Amygdala (tissue), 56 donors: ENCODE measurements around the gene SCMH1.

Experiments
- DNase-seq, 56 donors: peaks; one replicate each; lab custom pipeline; 2025; lab: John Stamatoyannopoulos, UW

SCMH1 gene

DNA sequence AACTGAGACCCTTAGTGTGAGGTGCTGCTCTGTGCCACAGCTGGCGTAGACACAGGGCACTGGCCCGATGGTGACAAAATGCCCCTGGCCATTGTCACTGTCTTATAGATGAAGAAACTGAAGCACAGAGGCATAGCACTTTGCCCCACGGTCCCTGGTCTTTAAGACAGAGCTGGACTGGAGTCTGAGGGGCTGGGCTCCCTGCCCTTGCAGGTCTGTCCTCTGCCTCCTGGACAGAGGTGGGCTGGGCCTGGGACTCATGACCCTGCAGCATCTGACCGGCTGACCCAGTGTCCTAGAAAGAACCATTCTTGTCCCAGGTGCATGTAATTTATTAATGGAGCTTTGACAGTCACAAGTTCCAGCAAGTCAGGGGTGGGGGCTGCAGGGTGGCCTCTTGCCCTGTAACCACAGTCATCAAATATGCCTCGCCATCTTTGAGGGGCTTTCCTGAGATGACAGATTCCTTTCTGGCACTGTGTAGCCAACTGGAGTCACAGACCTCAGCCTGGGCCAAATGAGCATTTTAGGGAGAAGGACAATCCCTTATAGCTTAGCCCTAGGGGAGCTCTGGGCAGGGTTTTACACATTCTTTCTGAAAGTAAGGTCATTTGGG, 226.7 kb downstream of the SCMH1 start:
- DNase-seq: no peak

DNA sequence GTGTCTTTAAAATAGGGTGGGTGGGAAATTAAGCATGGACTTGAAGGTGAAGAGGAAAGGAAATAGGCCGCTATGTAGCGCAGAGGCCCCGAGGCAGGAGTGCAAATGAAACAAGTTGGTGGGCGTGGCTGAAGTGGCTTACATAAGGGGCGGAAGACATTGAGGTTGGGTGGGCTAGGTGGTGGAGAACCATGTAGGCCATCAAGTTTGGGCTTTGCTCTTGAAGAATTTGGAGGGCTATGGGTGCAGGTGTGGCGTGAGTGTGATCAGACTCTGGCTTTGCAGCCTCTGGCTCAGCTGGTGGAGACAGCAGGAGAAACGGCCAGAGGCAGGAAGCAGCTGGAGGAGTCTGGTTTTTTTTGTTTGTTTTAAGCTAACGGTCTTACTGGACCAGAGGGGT, 227.2 kb downstream of the SCMH1 start:
- no peak for DNase-seq

DNA sequence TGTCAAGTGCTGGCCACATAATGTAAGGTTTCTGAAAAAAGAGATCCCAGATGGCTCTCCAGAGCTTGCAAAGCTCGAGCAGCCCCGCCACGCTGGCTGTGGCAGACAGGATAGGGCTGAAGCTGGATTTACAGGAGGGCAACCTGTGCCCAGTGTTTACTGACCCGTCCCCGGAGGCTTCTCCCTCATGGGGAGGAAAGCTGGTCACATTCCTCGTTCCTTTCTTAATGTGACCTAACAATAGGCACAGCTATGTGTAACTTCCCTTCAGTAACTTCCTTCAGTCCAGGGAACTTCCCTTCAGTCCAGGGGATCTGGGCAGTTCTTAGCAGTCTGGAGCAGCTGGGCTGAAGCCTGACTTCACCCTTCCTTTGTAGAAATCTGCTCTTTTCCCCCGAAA, 228.3 kb downstream of the SCMH1 start:
- DNase-seq: no peak

DNA sequence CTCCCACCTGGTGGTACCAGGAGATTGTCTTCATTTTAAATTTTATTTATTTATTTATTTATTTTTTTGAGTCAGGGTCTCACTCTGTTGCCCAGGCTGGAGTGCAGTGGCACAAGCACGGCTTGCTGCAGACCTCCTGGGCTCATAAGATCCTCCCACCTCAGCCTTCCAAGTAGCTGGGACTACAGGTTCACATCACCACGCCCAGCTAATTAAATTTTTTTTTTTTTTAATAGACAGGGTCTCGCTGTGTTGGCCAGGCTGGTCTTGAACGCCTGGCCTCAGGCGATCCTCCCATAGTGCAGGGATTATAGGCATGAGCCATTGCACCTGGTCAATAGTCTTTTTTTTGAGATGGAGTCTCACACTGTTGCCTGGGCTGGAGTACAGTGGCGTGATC, 229.1 kb downstream of the SCMH1 start:
- no peak for DNase-seq

DNA sequence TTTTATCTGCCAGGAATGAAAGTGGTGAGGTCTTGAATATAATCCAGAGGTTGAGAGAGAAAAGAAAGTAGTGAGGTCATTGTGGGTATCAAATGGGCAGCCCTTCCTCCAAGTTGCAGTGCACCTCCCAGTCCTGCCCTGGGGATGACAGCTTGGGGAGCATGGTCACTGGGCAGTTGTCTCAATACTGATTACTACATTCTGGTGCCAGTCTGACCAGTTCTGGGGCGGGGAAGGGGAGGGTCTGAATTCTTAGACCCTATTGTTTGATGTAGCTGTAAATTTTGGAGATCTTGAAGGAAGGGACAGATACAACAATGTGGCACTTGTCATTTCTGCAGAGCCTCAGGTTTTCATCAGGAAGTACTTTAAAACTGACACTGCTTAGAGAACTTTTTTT, 231.8 kb downstream of the SCMH1 start:
- DNase-seq: no peak

DNA sequence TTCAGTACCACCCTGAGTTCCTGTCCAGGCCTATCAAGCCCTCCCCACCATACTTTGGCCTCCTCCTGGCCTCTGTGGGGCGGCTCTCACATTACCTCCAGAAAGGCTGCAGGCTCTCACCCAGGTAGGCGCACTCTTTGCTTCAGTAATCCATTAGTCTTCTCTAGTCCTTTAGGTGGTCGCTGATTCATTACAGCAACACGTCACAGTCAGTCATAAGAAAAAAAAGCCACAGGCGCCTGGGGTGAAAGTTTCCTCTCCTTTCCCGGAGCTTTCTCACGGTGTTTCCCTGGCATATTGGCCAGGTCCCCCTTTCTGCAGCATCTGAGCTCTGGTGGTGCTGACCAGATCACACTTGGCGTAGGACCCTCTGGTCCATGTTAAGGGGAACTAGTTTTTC, 232.6 kb downstream of the SCMH1 start:
- no peak for DNase-seq

DNA sequence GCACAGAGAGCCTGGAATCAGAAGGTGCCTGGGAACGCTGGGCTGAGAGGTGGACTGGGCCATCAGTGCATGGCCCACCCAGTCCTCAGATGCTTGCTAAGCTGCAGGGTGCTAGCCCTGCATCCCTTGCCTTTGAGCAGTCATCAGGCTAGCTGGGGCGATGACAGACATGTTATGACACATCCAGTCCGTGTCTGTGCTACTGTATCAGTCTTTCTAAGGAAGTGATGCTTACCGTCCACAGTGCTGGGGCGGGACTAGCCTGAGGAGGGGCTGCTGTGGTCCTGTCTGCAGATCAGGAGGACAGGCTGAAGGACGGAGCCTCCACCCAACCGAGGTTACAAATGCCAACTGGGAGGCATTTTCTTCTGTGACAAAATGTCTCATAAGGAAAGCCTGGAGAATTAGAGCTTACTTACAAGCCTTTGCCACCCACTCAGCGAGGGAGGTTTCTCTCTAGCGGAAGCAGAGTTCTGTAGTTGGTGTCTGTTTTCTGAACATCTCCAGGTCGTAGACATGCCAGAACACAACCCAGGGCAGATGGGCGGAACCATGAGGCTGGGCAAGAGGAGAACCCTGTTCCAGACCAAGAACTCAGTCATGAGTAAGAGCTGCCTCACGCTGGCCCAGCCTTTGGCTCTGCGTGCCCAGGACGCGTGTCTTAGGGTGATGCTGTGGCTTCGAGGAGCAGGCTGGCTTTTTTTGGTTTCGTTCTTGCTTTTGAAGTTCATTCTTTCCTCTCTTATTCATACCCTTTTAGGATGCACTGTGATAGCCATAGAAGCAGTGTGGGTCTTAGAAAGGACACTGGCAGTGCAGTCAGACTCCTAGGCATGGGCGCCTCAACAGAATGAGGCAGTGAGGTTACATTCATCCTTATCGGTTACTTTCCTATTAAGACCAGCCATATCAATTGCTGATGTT, 234.9 kb downstream of the SCMH1 start:
- peak in 1 of 56 donors; percentile 20 for DNase-seq

DNA sequence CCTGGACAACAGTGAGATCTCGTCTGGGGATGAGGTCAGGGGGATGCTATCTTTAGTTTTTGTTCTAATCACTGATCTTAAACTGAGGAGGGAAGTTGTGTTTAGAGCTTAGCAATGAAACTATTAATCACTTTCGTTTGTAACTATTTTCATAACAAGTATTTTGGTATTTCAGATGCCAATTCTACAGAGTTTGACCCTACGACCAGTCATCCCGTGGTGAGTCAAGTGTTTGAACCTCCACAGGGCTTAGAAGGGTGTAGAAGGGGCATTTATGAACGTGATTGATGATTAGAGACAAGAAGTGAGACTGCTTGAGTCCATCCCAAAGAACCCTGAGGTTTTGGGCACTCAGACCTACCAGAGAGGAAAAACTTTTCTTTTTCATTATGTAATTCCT, 236.2 kb downstream of the SCMH1 start:
- no peak for DNase-seq

DNA sequence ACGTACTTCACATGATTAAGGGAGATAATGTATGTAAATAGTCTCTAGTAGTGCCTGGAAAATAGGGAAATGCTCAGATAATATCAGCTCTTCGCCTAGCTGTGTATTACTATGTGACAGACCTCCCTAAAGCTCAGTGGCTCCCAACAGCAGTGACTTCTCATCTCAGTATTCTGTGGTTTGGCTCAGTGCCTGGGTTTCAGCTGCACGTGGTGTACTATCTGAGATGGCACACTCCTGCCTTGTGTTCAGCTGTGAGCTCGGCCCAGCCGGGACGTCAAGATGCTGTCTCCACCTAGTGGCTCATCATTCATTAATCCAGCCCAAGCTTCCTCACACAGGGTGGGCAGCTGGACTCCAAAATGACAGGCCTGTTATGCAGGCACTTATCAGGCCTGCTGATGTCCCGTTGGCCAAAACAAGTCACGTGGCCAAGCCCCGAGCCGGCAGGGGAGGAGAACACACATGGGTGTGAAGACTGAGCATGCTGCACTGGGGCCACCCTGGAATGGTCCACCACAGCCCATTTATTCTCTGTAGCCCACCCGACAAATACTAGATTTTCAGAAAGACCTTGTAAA, 238.4 kb downstream of the SCMH1 start:
- DNase-seq: peak in 54 of 56 donors; percentile 22 to 95 (median 72)

DNA sequence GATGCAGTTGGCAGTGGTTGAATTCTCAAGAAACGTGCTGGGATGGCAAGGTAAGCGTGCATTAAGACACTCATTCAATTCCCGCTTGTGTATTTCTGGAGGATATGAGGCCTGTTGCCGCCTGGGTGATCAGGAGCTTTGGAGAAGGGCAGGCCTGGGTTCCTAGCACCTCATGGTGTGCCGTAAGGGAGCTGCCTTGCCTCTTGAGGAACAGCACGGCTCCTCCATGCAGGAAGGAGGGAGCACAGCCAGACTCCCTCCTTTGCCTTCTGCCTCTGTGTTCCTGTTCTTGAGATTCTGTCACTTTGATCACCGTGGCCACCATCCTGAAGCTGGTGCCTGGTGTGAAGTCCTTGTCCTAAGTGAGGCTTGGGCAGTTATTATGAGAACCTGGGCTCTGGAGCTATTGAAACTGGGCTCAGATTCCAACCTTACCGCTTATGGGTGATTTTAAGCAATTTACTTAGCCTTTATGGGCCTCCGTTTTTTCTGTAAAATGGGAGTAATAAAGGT, 238.9 kb downstream of the SCMH1 start:
- DNase-seq: no peak

DNA sequence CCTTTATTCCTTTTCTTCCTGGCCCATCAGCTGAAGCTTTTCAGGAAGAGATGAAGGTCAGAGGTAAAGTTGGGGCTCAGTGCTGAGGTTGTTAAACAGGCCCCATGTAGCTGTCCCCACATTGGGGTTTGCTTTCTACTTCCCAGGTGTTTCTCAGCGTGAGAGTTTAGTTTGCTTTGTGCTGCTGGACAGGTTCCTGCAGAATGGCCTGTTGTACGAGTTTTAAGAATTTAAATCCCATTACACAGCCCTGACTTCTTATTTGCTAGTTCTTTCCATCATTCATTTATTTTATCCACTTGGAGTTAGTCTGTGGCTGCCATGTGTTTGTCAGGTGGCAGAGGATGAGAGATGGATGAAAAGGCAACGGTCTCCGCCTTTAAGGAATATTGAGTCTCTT, 243.4 kb downstream of the SCMH1 start:
- no peak for DNase-seq

DNA sequence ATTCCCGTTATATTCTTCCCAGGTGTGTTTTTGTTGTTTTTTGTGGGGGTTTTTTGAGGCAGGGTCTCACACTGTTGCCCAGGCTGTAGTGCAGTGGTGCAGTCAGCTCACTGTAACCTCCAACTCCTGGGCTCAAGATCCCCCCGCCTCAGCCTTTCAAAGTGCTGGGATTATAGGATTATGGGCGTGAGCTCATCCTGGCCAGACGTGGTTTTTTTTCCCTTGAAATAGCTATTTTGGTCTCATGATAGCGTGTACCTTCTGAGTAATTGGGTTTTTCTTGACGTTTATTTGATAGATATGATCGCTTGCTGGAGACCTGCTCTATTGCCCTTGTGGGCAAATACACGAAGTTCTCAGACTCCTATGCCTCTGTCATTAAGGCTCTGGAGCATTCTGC, 245.0 kb downstream of the SCMH1 start:
- DNase-seq: no peak

DNA sequence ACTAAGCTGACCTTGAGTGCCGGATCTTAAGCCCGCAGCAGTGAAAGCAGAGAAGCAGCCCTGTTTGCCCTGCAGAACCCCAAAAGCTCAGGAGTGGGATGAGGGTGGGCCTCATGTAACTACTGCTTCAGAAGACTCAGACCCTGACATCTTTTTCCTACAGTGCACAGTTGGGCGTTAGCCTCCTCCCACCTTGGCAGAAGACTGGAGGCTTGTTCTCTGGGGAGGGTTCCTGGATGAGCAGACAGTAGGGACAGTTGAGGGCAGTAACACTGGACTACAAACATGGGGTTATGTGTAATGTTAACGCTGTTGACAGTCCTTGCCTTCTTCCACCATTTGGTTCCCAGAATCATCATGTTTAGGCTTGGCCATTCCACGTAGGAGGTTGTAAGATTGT, 253.0 kb downstream of the SCMH1 start:
- DNase-seq: no peak

DNA sequence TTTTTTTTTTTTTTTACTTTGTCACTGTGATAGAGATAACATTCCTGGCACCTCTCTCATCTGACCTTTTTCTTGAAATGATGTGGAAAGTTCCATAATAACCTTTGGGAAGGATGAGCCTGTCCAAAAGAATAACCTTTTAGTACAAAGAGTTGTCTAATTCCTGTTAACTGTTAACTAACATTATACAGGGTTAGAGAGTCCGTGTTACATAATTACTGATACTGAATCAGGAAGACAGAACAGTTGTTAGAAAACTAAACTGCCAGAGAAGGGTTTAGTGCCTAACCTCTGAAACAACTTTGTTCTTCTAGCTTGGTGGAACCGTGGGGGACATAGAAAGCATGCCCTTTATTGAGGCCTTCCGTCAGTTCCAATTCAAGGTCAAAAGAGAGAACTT, 253.8 kb downstream of the SCMH1 start:
- no peak for DNase-seq

DNA sequence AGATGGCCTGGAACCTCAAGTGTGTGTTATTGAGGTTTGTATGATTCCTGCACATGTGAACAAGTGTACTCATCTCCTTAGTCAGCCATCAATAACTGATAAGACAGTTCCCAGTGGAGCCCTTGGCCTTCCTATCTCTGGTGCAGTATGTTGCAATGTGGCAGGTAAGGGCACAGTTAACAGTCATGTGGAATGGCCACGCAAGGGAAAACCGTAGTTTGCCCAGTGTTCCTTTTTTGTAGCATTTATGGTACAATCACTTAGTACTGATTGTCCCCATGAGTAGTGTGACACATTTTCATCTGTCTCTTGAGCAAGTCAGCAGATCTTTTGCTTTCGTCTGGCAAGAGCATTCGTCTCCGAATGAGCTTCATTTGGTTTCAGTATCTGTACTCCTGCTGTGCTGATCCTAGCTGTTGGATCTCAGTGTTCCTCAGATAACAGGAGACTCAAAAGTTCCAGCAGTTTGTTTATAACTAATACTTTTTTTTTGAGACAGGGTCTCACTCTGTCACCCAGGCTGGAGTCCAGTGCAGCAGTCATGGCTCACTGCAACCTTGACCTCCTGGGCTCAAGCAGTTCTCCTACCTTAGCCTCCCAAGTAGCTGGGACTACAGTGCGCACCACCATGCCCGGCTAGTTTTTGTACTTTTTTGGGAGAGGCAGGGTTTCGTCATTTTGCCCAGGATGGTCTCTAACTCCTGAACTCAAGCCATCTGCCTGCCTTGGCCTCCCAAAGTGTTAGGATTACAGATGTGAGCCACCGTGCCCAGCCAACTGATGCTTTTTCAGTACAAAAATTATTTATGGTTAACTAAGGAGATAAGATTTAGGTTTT, 254.4 kb downstream of the SCMH1 start:
- DNase-seq: no peak

DNA sequence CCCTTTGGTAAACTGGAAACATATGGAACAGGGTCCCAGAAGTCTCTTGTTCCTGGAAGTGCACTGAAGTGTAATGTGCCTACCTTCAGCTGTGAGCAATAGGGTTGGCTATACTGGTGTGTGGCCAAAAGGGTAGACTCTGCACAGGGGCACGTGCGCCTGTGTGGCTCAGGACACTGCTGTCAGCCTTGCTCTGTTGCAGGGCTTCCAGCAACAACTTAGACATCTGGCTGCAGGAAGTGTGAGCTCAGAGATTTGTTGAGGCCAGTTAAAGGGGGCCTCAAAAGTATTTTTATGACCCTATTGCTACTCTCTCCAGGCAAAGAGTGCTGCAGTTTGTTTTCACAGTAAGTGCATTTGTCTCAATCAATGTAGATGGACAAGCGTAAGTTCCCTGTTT, 255.2 kb downstream of the SCMH1 start:
- DNase-seq: no peak

DNA sequence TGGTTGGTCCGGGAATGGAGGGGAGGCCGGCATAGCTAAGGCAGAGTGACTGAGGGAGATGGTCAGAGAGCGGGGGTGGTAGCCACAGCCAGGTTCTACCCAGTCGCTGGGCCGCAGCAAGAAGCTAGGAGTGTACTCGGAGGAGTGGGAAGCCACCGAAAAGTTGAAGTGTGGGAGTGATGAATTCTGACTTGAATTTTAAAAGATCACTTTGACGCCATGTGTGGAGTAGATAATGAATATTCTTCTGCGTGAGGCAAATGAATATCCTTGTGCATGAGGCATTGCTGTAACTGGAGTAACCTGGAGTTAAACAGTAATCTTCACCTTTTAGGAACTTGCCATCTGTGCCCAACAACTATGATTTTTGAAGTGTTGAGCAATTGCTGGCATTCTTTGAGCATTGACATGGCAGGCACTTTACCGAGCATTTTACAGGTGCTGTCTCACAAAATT, 255.8 kb downstream of the SCMH1 start:
- DNase-seq: no peak

DNA sequence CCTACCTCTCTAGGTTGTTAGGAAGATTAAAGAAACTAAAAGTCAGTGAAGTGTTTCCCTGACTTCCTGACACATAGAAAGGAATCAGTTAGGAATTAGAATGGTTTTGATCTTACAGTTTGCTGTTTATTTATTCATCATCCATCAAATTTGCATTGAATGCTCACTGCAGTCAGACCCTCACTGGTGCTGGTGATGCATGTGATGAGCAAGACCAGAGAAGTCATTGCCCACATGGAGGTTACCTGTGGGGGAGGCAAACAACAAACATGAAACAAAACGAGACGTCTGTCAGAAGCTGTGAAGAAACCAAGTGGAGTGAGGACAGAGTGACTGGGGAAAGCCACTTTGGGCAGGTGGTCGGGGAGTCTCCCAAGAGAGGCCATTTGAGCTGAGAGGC, 256.2 kb downstream of the SCMH1 start:
- DNase-seq: no peak

DNA sequence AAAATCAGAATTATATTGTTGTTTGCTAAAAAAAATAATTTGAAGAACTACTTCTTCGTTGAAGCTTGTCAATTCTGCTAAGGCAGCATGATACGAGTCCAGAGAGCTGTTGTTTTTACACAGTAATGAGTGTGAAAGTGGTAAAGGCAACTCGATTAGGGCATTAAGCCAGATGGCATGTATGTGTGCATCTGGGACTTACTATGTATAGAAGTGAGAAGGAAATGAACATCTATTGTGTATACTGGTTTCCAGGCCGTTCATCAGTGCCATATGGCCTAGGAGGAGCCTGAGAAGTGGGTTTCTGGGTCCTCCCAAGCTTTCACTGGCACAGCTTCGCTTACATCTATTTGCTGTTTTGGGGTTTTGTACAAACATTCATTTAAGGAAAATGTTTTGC, 256.9 kb downstream of the SCMH1 start:
- DNase-seq: peak in 2 of 56 donors; percentile 6 to 8

DNA sequence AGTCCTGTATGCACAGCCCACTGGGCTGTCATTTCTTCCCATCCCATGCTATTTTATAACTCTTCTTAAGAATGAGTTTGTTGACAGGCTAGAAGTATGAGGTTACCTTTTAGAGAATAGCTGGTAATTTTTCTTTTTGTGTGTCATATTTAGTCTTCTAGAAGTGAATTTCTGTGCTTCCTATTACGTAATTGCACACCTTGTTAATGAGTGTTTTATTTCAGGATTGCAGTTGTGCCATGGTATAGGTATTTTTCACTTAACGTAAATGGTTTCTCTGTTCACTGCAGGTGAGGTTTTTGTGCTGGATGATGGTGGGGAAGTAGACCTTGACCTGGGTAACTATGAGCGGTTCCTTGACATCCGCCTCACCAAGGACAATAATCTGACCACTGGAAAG, 257.6 kb downstream of the SCMH1 start:
- DNase-seq: no peak

DNA sequence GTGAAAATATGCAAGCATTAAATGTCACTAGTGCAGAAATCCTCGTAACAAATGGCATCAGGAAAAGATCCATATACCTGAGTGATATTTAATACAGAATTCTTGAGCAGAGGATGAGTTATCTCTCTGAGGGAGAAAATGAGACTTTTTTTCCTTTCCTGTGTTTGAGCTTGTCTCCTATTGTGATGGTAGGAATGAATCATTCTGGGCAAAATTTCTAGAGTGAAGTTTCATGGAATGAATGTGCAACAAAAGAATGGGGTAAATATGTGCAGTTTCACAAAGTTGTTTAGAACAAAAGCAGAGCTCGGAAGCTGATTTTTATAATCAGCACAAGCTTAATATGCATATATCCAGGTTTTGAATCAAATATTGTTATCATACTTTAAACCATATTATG, 258.0 kb downstream of the SCMH1 start:
- DNase-seq: no peak
